Measurements from ENCODE around the gene S100PBP. TPM values are rescaled to one million over a fixed set of nuclear protein-coding genes. Genes with fewer than 3 reads are reported as not detected.
A peak's percentile ranks its signal among the peaks of the same experiment; 100 is the strongest.

The S100PBP gene
- total and polyA plus RNA-seq, 10 of the 15 experiments (the other 5 are each of a cell fraction or from before 2014, with no cell fraction given), result 17.0 to 98.3 (median 40.6) TPM

GRCh38 chr1:32773764-32774463, 43.5 kb upstream of the S100PBP start:
- DNase-seq (ENCODE audit: low read depth, low spot score) (no peak), FAIRE-seq (no peak), ATAC-seq (peak; percentile 18)
- Histone ChIP-seq H3K27ac (ENCODE audit: control insufficient read depth, insufficient read depth) (no peak overlapping the region), H3K4me3 (no peak overlapping the region), H3K4me1 (ENCODE audit: control insufficient read depth, insufficient read depth, low read length) (no peaks in the 10 kb centered on the region), H3K9me3 (replicated peaks; ENCODE audit: control insufficient read depth, insufficient read depth, low read length) (no peaks in the 10 kb centered on the region), H2AFZ (ENCODE audit: control insufficient read depth, low read depth, low read length) (no peak overlapping the region), H3K27me3 (replicated peaks in 1 of 2; ENCODE audit: control insufficient read depth in 2 of 2, insufficient read depth in 2 of 2, low read length in 1 of 2) (no peaks in the 10 kb centered on the region), H3K36me3 (ENCODE audit: control insufficient read depth in 2 of 2, insufficient read depth in 2 of 2, low read length in 1 of 2) (peaks cover 18 to 23% of the 10 kb centered on the region in 2 experiments), H4K20me1 (ENCODE audit: control insufficient read depth, insufficient read depth) (no peaks in the 10 kb centered on the region), H3K9ac (ENCODE audit: control insufficient read depth, insufficient read depth, low read length) (no peak overlapping the region), H3K79me2 (ENCODE audit: control insufficient read depth, insufficient read depth, low read length) (no peaks in the 10 kb centered on the region), H3K4me2 (ENCODE audit: control insufficient read depth, insufficient read depth) (no peak overlapping the region)
- ChIA-PET CTCF (interaction anchor here (0.6 to 7.2 kb wide), 26 partner anchors 9 to 373 kb away, joined by 3 to 163 read pairs (median 4); no protein-coding TSS in a partner anchor), SMC1A (ENCODE audit: uncharacterized antibody, unreplicated experiment) (interaction anchor here (0.7 to 5.1 kb wide), 15 partner anchors 12 to 326 kb away, joined by 3 to 37 read pairs (median 3); no protein-coding TSS in a partner anchor), RAD21 (ENCODE audit: unreplicated experiment) (interaction anchor here (0.9 to 6.0 kb wide), 9 partner anchors 12 to 254 kb away, joined by 3 to 65 read pairs (median 6); no protein-coding TSS in a partner anchor), POLR2A (interaction anchor here (0.5 to 1.4 kb wide), 4 partner anchors 40 to 94 kb away, joined by 4 to 5 read pairs (median 4); no protein-coding TSS in a partner anchor)
- WGBS (ENCODE audit: insufficient coverage, insufficient replicate concordance, low lambda C conversion rate, missing lambda C conversion rate), result 85% methylated on average over 7 of the region's 7 CpGs
- in situ Hi-C loops (cut with MboI), result no loop called here
- intact Hi-C loops (cut with micrococcal nuclease; ENCODE audit: unreplicated experiment), result loop anchor here (1.0 to 5.0 kb wide), 4 partner anchors 62 to 372 kb away; no protein-coding TSS in a partner anchor
- BruUV-seq (replicated peaks), result no TSS peak
- TF ChIP-seq, protein P1, sequence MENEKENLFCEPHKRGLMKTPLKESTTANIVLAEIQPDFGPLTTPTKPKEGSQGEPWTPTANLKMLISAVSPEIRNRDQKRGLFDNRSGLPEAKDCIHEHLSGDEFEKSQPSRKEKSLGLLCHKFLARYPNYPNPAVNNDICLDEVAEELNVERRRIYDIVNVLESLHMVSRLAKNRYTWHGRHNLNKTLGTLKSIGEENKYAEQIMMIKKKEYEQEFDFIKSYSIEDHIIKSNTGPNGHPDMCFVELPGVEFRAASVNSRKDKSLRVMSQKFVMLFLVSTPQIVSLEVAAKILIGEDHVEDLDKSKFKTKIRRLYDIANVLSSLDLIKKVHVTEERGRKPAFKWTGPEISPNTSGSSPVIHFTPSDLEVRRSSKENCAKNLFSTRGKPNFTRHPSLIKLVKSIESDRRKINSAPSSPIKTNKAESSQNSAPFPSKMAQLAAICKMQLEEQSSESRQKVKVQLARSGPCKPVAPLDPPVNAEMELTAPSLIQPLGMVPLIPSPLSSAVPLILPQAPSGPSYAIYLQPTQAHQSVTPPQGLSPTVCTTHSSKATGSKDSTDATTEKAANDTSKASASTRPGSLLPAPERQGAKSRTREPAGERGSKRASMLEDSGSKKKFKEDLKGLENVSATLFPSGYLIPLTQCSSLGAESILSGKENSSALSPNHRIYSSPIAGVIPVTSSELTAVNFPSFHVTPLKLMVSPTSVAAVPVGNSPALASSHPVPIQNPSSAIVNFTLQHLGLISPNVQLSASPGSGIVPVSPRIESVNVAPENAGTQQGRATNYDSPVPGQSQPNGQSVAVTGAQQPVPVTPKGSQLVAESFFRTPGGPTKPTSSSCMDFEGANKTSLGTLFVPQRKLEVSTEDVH (IDR thresholded peaks at IDR 0.05; ENCODE audit: low read depth, partially characterized antibody), result no peak
- peak; percentile 31; the same call in 1 of the 2 replicates for TF ChIP-seq POLR2A (IDR thresholded peaks at IDR 0.05; ENCODE audit: low read depth, low read length)
- TF ChIP-seq ZBTB4 (CRISPR knock-in tag; IDR thresholded peaks at IDR 0.05), result no peak
- no peak for TF ChIP-seq BRCA1 (IDR thresholded peaks at IDR 0.05; ENCODE audit: low read depth, low read length)
- TF ChIP-seq CEBPB (IDR thresholded peaks at IDR 0.05; ENCODE audit: borderline replicate concordance in 1 of 2, low read depth in 2 of 2, low read length in 2 of 2), result no peak
- TF ChIP-seq GABPA (IDR thresholded peaks at IDR 0.05; ENCODE audit: low read depth), result no peak
- no peak for TF ChIP-seq GATAD2B (conservative IDR thresholded peaks at IDR 0.05; ENCODE audit: low read depth)
- no peak for TF ChIP-seq JUND (IDR thresholded peaks at IDR 0.05; ENCODE audit: low read depth, low read length)
- TF ChIP-seq TCF12 (IDR thresholded peaks at IDR 0.05; ENCODE audit: low read depth, low read length), result no peak
- no peak for TF ChIP-seq BCL3 (IDR thresholded peaks at IDR 0.05; ENCODE audit: borderline replicate concordance, insufficient read depth, low read depth, low read length, poor library complexity, severe bottlenecking)
- TF ChIP-seq EZH2 (IDR thresholded peaks at IDR 0.05; ENCODE audit: borderline replicate concordance, control insufficient read depth, low read depth, low read length), result no peak

All from GM12878 (cell line).